CD4-positive, alpha-beta T cell treated with Interleukin-10 for 1 hour (primary cell): ENCODE results near the gene PCLO.
"Not testable (repeated sequence)": the region's sequence is repeated elsewhere in the genome, so short reads cannot be mapped to it uniquely, and the experiment has no call there.

ENCODE experiments used
- DNase-seq: peaks from one replicate; pipeline ENCODE4 v3.0.0-alpha.2; 2020

PCLO gene

GRCh38 chr7:82959528-82959927 is 203.2 kb downstream of the PCLO start:
- no peak for DNase-seq

GRCh38 chr7:82957521-82957920 is 205.2 kb downstream of the PCLO start:
- DNase-seq, result no peak

DNA sequence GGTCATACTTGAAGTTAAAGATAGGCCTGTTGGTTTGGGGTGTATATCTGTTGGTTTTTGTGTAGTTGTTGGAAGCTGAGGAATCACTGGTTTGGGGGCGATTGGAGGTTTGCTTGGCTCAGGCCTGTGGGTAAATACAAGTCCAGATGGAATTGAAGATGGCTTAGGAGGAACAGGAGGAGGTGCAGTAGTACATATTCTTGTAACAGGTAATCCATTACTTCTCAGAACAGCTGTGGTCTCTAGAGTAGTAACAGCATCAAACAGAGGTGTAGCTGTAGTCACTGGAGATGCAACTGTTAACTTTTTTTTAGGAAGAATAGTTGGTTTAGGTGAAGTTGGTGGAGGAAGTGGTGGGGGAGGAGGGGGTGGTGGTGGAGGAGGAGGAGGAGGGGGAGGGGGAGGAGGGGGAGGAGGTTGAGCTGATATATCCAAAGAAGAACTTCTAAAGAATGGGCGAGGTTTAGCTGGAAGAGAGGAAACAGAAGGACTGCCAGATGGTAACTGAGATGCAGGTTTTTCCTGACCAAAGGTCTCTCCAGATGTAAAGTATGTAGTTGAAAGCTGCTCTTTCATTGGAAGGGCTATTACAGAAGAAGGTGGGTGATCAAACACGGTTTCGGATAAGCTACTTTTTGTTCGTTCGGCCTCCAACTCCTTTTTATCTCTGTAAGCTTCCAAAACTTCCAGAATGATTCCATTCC is 209.2 kb downstream of the PCLO start:
- DNase-seq, result no peak

GRCh38 chr7:82950436-82950835 is 212.2 kb downstream of the PCLO start:
- no peak for DNase-seq

DNA sequence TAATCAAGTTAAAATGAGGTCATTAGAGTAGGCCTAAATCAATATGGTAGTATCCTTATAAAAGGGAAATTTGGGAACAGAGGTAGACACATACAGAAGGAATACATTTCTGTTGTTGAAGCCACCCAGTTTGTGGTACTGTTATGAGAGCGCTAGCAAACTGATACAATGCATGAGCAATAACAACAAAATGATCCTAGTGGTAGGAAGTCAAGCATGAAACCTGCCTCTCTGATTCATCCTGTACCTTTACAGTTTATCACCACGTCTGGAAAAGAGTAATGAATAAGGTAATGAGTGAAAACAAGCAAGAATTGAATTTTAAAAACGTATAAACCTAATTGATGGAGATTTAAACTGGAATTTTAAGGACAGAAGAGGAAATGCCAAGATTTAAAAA is 217.2 kb downstream of the PCLO start:
- no peak for DNase-seq

GRCh38 chr7:82945056-82945455 is 217.6 kb downstream of the PCLO start:
- DNase-seq, result no peak

GRCh38 chr7:82932516-82932915 is 230.2 kb downstream of the PCLO start:
- DNase-seq, result no peak

GRCh38 chr7:82926477-82926876 is 236.2 kb downstream of the PCLO start:
- DNase-seq, result no peak

- no peak for DNase-seq
Observed at GRCh38 chr7:82925331-82925730, 237.4 kb downstream of the PCLO start.

- no peak for DNase-seq
Observed at GRCh38 chr7:82906502-82906901, 256.2 kb downstream of the PCLO start.

DNA sequence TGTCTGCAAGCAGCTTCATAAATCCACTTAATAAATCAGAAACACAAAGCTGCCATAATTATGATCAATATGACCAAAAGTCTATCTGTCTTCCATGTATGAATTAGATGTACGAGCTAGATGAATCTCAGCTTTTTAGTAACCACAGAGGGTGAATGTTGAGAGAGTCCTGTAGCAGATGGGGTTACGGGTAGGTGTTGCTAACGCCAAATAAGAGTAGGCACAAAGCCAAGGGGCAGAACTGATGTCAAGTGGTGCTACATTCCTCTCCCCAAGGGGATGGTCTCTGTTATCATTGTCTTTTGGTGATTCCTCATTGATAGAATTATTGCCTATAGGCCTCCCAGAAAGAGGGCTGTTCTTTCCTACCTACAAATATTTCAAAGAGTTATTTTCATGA is 257.8 kb downstream of the PCLO start:
- no peak for DNase-seq

DNA sequence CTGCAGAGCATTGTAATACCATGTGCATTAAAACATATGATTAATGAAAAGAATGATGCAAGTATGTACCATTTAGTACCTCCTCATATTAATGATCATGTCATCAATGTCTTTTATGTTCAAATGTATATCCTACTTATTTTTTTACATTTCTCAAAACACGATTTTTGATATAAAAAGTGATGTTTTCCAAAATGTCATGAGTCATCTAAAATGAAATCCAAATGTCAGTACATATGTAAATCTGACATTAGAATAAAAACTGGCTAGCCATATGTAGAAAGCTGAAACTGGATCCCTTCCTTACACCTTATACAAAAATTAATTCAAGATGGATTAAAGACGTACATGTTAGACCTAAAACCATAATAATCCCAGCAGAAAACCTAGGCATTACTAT is 261.6 kb downstream of the PCLO start:
- not testable (repeated sequence) for DNase-seq

DNA sequence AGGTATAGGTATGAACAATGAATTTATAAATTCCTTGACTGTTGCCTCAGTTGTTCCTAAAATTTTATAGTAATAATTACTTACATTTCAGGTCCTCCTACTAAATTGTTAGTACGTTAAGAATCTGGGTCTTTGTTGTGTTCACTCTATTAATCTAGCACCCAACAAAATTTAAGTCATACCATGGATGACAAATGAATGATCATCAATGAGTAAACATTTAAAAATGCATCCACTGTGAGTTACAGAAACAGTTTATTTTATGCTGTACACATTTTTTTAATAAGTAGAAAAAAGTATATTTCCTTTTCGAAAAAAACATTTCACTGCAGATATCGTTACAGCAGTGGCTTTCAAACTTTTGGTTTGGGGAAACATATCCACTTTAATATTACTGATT is 265.2 kb downstream of the PCLO start:
- DNase-seq, result no peak

DNA sequence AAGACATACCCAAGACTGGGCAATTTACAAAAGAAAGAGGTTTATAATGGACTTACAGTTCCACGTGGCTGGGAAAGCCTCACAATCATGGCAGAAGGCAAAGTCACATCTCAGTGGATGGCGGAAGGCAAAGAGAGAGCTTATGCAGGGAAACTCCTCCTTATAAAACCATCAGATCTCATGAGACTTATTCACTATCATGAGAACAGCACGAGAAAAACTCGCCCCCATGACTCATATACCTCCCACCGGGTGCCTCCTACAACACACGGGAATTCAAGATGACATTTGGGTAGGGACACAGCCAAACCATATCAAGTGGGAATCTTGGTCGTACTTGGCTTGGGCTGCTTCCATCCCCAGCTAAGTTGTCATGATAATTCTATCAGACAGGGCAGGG is 268.3 kb downstream of the PCLO start:
- DNase-seq, result not testable (repeated sequence)

DNA sequence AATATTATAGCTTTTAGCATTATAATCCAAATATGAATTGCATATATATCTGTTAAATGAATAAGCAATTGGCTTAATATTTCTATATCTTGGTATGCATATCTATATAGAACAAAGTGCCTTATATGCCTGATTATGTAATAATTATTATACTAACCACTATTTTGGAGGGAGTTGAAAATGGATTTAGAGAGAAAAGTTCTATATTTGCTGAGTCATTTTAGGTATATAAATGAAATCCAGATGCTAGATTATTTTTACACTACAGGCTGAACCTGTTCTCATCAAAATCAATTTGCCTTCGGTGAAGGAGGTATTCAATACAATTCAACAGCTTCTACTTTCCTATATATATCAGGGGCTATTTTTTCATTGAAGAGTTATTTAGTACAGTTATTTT is 276.4 kb downstream of the PCLO start:
- no peak for DNase-seq

DNA sequence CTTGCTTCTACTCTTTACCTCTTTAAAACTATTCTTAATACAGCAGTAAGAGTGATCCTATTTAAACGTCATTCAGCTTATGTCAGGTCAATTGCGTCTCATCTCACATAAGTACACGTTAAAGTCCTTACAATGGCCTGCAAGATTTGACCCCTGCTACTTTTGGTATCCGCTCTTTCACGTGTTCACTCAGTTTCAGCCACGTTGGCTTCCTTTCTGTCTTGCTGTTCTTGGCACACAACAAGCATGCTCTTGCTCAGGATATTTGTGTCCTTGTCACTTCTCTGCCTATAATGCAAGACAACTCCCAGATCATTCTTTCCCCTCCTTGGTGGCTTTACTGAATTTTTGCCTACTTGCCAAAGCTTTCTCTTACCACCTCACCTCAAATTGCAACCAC is 296.8 kb downstream of the PCLO start:
- no peak for DNase-seq

DNA sequence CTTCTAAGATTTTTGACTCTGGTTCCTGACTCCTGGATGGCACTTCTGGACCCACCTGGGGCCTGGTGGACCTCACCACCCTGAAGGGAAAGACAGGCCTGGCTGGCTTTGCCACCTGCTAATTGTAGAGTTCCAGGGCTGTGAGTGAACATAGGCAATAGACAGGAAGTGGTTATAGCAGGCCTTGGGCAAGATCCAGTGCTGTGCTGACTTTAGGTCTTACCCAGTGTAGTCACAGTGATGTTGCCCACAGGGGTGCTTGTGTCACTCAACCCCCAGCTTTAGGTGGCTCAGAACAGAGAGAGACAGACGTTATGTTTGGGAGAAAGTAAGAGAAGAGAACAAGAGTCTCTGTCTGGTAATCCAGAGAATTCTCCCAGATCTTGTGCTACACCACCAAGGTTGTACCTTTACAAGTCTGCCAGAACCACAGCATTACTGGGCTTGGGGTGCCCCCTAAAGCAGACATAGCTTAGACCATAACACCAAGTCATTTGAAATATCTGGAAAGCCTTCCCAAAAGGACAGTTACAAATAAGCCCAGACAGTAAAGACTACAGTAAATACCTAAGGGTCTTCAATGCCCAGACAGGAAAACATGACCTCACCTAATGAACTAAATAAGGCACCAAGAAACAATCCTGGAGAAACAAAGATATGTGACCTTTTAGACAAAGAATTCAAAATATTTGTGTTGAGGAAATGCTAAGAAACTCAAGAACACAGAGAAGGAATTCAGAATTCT is 303.4 kb downstream of the PCLO start:
- DNase-seq, result no peak

DNA sequence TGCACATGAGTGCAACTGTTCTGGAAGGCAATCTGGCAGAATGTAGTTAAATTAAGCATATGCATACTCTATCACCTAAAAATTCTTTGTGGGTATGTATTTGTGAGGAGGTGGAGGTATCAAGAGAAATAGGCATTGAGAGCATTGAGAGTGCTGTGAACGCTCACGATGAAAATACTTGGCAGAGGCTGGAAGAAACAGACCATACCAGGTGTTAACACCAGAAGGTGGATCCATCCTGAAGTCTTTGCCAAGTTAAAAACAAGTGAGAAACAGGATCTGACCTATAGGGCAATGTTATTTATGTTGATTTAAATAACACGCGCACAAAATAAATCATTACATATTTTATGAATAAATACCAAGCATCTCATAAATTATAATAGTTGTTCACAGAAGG is 311.6 kb downstream of the PCLO start:
- DNase-seq, result no peak

GRCh38 chr7:82841828-82842227 is 320.9 kb downstream of the PCLO start:
- DNase-seq, result no peak

GRCh38 chr7:82840061-82840460 is 322.6 kb downstream of the PCLO start:
- no peak for DNase-seq

DNA sequence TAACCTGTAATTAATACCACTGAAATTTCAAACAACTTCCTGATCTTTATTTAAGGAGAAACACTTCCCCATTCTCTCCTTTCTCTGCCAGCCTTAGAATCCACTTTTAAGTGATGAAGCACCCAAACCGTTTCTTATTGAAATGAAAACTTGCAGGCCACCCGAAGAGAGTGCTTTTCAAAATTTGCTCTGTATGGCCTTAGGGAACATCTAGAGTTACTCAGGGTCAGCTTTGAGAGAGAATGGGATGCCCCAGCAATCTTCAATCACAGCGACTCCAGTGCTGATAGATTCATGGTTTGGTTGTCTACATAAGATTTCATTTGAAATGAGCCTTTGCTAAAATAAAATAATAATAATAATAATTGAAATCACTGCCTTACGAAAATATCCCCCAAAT is 323.1 kb downstream of the PCLO start:
- no peak for DNase-seq

GRCh38 chr7:82839063-82839462 is 323.6 kb downstream of the PCLO start:
- no peak for DNase-seq

- DNase-seq, result no peak
Observed at GRCh38 chr7:82838314-82838713, 324.4 kb downstream of the PCLO start.

- DNase-seq, result no peak
Observed at GRCh38 chr7:82823073-82823472, 339.6 kb downstream of the PCLO start.

- no peak for DNase-seq
Observed at GRCh38 chr7:82821037-82821436, 341.6 kb downstream of the PCLO start.
